IPS DF 4.7 (cell line): ENCODE data around the gene FAHD2A.
"Not testable (repeated sequence)": the region's sequence is repeated elsewhere in the genome, so short reads cannot be mapped to it uniquely, and the experiment has no call there.

ENCODE experiments used
- DNase-seq: peaks from one replicate; pipeline ENCODE4 v3.0.0-alpha.2; 2013; ENCODE audit warnings: low spot score; ENCODE audit errors: extremely low read depth

FAHD2A gene

DNA sequence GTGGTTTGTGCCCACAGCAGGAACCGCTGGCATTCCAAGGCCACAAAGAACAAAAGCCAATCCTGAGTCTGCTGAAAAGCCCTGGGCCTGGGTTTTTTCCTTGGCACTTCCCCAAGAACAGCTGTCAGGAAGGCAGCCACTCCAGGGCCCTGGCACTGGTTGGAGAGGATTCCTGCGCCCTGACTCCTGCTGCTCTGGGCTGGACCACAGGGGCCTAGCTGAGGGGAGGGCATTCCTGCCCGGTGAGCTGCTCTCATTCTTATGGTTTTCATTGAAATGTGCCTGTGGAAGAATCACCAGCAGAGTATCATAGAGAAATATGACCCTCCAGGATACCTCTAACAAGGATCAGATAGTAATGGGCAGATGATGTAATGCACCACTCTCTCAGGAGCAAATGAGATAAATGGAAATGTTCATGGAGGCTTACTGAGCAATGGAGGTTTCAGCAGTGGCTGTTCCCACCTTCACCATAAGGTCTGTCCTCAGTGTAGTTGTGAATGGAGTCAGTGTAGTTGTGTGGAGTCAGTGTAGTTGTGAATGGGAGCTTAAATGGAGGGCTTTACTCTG, 32.1 kb downstream of the FAHD2A start:
- not testable (repeated sequence) for DNase-seq

DNA sequence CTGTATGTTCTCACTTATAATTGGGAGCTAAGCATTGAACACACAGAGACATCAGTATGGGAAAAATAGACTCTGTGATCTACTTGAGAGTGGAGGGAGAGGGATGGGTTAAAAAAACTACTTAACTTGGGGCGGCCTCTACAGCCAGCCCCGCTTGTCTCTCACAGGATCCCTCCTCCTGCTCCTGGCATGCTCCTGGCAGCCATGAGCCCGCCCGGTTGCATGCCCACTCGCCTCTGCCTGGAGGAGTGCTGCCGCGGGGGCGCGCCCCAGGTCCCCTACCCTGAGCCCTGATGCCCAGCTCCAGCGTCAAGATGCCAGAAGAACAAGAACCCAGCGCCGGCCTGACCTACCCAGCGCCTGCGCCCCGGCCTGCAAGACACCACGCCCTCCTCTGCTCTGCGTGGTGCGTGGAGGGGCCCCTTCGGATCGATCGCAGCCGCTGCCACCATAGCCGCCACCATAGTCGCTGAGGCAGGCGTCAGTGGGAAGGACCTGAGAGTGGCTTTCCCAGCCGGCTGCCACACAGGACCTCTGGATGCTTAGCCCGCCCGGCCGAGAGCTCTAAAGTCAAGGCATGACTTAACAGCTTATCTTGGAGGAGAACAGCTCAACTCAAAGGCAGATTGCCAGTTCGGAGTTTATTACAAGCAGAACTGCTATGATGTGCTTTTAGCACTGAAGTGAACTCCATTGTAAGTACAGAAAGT, 32.8 kb downstream of the FAHD2A start:
- DNase-seq: not testable (repeated sequence)

DNA sequence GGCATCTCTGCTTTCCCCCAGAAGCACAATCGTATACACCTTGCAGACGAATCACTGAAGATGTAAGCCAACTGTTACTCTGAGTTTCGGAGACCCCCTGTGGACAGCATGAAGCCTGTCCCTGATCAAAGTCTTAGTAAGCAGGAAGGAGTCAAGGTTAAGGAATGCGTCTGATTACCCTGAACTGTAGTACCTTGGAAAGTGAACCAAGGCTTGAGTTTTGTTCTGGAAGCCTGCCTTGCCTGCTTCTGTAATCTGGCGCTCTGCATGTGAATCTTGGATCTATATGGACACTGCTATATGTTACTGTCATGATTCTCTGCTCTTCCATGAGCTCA, 33.3 kb downstream of the FAHD2A start:
- DNase-seq: not testable (repeated sequence)

DNA sequence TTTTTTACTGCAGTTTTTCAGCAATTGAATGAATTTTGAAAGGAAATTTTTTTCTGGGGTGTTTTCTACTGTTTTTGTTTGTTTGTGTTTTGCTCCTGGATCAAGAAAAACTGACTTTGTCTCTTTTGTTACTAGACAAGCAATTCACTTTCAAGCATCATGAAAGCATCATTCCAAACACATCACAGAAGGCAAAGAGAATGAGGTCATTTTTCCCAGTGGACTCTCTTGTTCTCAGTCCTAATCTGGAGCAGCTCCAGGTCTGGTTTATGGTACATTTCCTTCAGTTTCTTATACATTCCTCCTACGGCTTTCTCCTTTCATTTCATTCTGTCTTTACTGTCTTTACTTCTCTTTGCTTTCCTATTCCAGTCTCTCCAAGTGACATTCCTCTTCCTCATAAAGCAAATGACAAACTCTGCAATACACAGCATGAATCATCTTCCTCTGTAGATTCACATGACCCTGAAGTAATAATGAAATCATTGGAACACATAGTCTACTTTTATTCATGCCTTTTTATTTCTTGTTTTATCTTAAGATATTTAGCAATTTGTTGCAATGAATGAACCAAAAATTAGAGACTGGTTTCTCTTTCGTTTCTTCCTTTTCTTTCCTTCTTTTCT, 40.1 kb downstream of the FAHD2A start:
- not testable (repeated sequence) for DNase-seq

DNA sequence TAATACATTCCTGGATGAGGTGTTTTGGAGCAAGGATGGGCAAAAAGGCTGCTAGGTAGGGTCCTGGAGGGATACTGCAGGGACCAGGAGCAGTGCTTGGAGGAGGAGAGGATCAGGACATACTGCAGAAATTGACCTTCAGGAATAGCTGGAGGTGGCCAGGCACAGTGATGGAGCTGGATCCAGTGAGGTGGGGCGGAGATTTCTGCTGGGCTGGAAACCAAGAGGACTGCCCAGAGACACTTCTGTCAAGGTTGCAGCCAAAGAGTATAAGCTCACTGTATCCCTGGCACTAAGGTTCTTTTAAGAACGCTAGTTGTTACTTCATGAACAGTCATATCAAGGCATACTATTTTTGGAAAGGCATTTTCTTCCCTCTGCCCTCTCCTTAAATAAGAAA, 42.8 kb downstream of the FAHD2A start:
- DNase-seq: not testable (repeated sequence)

DNA sequence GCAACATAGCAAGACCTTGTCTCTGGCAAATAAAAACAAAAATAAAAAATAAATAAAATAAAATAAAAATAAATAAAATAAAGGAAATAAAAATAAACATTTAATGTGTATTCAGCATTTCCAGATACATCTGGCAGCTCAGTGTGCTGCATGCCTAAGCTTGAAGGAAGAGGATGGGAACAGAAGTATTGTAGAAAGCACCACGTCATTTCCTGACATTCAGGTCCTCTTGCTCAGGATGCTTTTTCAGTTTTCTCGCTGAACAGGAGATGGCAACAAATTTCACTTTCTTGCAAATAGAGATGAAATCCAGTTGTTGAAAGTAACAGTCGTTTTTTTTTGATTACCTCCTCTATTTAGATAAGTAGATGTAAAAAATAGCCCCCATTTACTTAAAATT, 60.8 kb downstream of the FAHD2A start:
- not testable (repeated sequence) for DNase-seq
